CMK (cell line): ENCODE data around the gene STYXL2.

Experiments used
- DNase-seq: peaks from one replicate; pipeline ENCODE4 v3.0.0-alpha.2; 2010; ENCODE audit warnings: low read depth

STYXL2 gene

GRCh38 chr1:167136806-167137205, 42.9 kb downstream of the STYXL2 start:
- no peak for DNase-seq

GRCh38 chr1:167137332-167137781, 43.5 kb downstream of the STYXL2 start:
- DNase-seq, result no peak

GRCh38 chr1:167137793-167138510, 44.1 kb downstream of the STYXL2 start:
- DNase-seq, result no peak

GRCh38 chr1:167138703-167139102, 44.8 kb downstream of the STYXL2 start:
- no peak for DNase-seq

GRCh38 chr1:167141963-167142362, 48.1 kb downstream of the STYXL2 start:
- DNase-seq, result no peak
